BLaER1 (cell line): ENCODE data around the gene IGSF9B.
A peak's percentile ranks its signal among the peaks of the same experiment; 100 is the strongest.

ENCODE experiments used
- H3K27ac ChIP-seq: shearing (Covaris generic); formaldehyde crosslinking; 2 replicates; pipeline ENCODE4 v1.8.1; 2022
- H3K27me3 ChIP-seq: shearing (Covaris generic); formaldehyde crosslinking; 2 replicates; pipeline ENCODE4 v1.8.1; 2022
- H3K36me3 ChIP-seq: shearing (Covaris generic); formaldehyde crosslinking; 2 replicates; pipeline ENCODE4 v1.8.1; 2022
- H3K4me1 ChIP-seq: shearing (Covaris generic); formaldehyde crosslinking; 2 replicates; pipeline ENCODE4 v1.8.1; 2022
- H3K4me2 ChIP-seq: shearing (Covaris generic); formaldehyde crosslinking; 2 replicates; pipeline ENCODE4 v1.8.1; 2022
- H3K4me3 ChIP-seq: shearing (Covaris generic); formaldehyde crosslinking; 2 replicates; pipeline ENCODE4 v1.8.1; 2022
- H3K9ac ChIP-seq: shearing (Covaris generic); formaldehyde crosslinking; 2 replicates; pipeline ENCODE4 v1.8.1; 2022
- H3K9me3 ChIP-seq: shearing (Covaris generic); formaldehyde crosslinking; 2 replicates; pipeline ENCODE4 v1.8.1; 2022
- H4K20me1 ChIP-seq: shearing (Covaris generic); formaldehyde crosslinking; 2 replicates; pipeline ENCODE4 v1.8.1; 2022
- Cebpa-rat ChIP-seq: shearing (Covaris generic); IDR thresholded peaks from 2 replicates; pipeline ENCODE4 v1.8.1; 2022

The IGSF9B gene

DNA sequence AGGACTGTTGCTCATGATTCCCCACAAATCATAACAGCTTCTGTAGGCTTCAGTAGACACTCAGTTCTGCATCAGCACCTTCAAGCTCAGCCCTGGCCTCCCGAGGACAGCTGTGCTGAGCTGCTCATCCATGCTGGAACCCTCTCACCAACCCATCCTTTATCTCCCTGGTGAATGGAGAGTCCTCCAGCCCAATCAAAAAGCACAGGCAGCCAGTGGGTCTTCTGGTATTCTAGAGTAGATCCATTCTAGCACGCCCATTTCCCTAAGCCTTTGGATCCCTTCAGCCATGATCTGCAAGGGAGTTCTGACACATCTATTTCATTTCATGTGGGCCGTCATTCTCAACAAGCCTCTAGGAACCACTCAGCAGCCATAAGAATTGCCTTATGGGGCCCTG is 66.9 kb downstream of the IGSF9B start:
- peaks cover 16% of the 10 kb centered on the region for H3K9me3 ChIP-seq
- no peak for TF ChIP-seq Cebpa-rat
- no peak overlapping the region for H3K4me3 ChIP-seq
- no peaks in the 10 kb centered on the region for H3K36me3 ChIP-seq
- H3K4me2 ChIP-seq, result peak overlapping the region; percentile 68
- no peak overlapping the region for H3K9ac ChIP-seq
- H4K20me1 ChIP-seq, result no peaks in the 10 kb centered on the region
- peak overlapping the region; percentile 38 for H3K27ac ChIP-seq
- peaks cover 78% of the 10 kb centered on the region for H3K4me1 ChIP-seq
- no peaks in the 10 kb centered on the region for H3K27me3 ChIP-seq

DNA sequence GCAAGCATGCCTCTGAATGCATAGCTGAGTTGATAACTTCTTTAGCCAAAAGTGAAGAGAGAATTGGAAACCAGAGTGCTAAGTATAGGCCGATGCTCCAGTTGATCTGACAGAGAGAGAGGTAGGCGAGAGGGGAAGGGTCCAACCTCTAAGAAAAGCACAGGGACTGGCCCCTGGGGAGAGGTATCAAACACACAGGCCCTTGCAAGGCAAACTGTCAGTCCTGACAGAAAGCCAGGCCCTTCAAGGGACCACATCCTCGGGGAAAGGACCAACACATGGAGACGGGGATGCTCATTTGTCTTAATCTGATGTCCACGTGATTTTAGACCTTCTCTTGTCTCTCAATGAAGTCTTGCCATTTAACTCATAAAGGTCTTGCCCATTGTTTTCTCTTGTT is 67.6 kb downstream of the IGSF9B start:
- Histone ChIP-seq H4K20me1 (no peaks in the 10 kb centered on the region), H3K4me3 (no peak overlapping the region), H3K9me3 (peaks cover 23% of the 10 kb centered on the region), H3K36me3 (no peaks in the 10 kb centered on the region), H3K4me2 (peak overlapping the region; percentile 68), H3K27me3 (no peaks in the 10 kb centered on the region), H3K9ac (no peak overlapping the region), H3K27ac (peak overlapping the region; percentile 38), H3K4me1 (peaks cover 71% of the 10 kb centered on the region)
- no peak for TF ChIP-seq Cebpa-rat

GRCh38 chr11:133887692-133888332 is 69.0 kb downstream of the IGSF9B start:
- H3K27me3 ChIP-seq, result no peaks in the 10 kb centered on the region
- no peak for TF ChIP-seq Cebpa-rat
- peak overlapping the region; percentile 68 for H3K4me2 ChIP-seq
- H3K9ac ChIP-seq, result 0 out of 2 replicates have a peak overlapping the region, but pooled peaks have one; percentile 18
- H3K4me1 ChIP-seq, result peaks cover 57% of the 10 kb centered on the region
- peak overlapping the region; percentile 15; the same call in 1 of the 2 replicates for H3K27ac ChIP-seq
- H4K20me1 ChIP-seq, result no peaks in the 10 kb centered on the region
- no peak overlapping the region for H3K4me3 ChIP-seq
- no peaks in the 10 kb centered on the region for H3K36me3 ChIP-seq
- peaks cover 34% of the 10 kb centered on the region for H3K9me3 ChIP-seq

DNA sequence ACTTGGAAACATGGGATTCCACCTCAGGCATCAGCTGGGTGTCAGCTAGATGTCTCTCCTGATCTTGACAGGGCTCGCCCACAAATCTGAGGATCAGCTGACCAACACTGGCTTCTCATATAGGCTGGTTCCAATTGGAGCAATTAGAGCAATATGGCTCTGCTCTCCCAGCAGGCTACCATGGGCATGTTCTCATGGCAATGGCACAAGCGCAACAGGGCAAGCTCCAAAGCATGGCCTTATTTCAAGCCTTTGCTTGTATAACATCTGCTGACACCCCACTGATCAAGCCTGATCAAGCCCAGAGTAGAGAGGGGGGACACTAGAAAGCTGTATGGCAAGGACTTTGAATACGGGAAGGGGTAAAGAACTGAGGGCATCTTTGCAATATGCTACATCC is 70.7 kb downstream of the IGSF9B start:
- Histone ChIP-seq H3K27ac (no peak overlapping the region), H3K9ac (no peak overlapping the region), H4K20me1 (no peaks in the 10 kb centered on the region), H3K4me2 (no peak overlapping the region), H3K4me1 (peaks cover 39% of the 10 kb centered on the region), H3K27me3 (no peaks in the 10 kb centered on the region), H3K36me3 (no peaks in the 10 kb centered on the region), H3K4me3 (no peak overlapping the region), H3K9me3 (peaks cover 34% of the 10 kb centered on the region)
- no peak for TF ChIP-seq Cebpa-rat

DNA sequence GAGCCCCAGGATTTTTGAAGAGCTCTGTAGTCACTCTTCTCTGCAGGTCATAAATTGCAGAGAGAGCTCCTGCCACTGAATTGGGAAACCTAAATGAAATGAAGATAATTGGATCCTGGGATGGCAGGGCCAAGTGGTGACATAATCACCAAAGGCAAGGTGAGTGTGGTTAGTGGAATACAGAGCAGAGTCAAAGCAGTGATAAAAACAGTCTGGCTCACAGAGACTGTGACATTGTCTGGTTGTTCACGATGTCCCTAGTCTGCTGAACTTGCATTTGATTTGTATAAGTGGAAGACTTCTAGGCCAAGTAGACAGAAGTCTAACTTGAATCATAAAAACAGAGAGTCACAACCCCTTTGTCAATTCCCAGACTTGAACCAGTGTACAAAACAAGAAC is 84.6 kb downstream of the IGSF9B start:
- Histone ChIP-seq H3K27me3 (no peaks in the 10 kb centered on the region), H4K20me1 (no peaks in the 10 kb centered on the region), H3K4me1 (no peaks in the 10 kb centered on the region), H3K9me3 (no peaks in the 10 kb centered on the region), H3K9ac (no peak overlapping the region), H3K27ac (no peak overlapping the region), H3K4me3 (no peak overlapping the region), H3K4me2 (no peak overlapping the region), H3K36me3 (no peaks in the 10 kb centered on the region)
- no peak for TF ChIP-seq Cebpa-rat

DNA sequence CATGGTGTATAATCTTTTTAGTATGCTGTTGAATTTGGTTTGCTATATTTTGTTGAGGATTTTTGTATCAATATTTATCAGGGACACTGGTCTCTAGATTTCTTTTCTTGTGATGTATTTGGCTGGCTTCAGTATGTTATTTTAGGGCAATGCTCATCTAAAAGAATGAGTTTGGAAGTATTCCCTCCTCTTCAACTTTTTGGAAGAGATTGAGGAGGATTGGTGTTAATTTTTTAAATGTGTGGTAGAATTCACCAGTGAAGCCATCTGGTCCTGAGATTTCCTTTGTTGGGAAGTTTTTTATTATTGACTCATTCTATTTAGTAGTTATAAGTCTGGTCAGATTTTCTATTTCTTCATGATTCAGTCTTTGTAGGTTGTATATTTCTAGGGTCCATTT is 89.3 kb downstream of the IGSF9B start:
- TF ChIP-seq Cebpa-rat, result no peak

DNA sequence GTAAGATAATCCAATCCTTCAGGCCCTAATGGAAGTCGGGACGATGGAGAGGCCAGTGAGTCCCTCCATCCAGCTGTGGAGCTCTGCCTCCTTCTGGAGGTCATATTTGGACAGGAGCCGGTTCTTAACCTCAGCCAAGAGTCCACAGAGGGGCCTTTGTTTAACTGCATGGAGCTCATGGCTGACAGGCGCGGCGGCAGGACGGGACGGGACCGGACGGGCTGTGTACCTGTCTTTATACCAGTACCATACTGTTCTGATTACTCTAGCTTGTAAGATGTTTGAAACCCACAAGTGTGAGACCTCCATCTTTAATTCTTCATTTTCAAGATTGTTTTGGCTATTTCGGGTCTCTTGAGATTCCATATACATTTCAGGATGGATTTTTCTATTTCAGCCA is 91.3 kb downstream of the IGSF9B start:
- H3K27ac ChIP-seq, result no peak overlapping the region
- peaks cover 11% of the 10 kb centered on the region for H3K4me1 ChIP-seq
- H3K36me3 ChIP-seq, result 0 out of 2 replicates have a peak, but pooled peaks cover 6% of the 10 kb centered on the region
- H4K20me1 ChIP-seq, result no peaks in the 10 kb centered on the region
- H3K4me3 ChIP-seq, result no peak overlapping the region
- H3K9me3 ChIP-seq, result peaks cover 13% of the 10 kb centered on the region
- no peak overlapping the region for H3K4me2 ChIP-seq
- no peak overlapping the region for H3K9ac ChIP-seq
- H3K27me3 ChIP-seq, result no peaks in the 10 kb centered on the region
- TF ChIP-seq Cebpa-rat, result no peak

More for the DNA sequence above, 89.3 kb downstream of the IGSF9B start:
- no peak overlapping the region for H3K27ac ChIP-seq
- H3K9me3 ChIP-seq, result peaks cover 13% of the 10 kb centered on the region
- H3K9ac ChIP-seq, result no peak overlapping the region
- peaks cover 7% of the 10 kb centered on the region for H3K4me1 ChIP-seq
- H3K4me3 ChIP-seq, result no peak overlapping the region
- H3K4me2 ChIP-seq, result no peak overlapping the region
- H3K36me3 ChIP-seq, result 0 out of 2 replicates have a peak, but pooled peaks cover 6% of the 10 kb centered on the region
- no peaks in the 10 kb centered on the region for H4K20me1 ChIP-seq
- no peaks in the 10 kb centered on the region for H3K27me3 ChIP-seq

GRCh38 chr11:133864756-133865155 is 92.0 kb downstream of the IGSF9B start:
- Histone ChIP-seq H3K36me3 (0 out of 2 replicates have a peak, but pooled peaks cover 6% of the 10 kb centered on the region), H3K4me1 (peaks cover 15% of the 10 kb centered on the region), H4K20me1 (no peaks in the 10 kb centered on the region), H3K27ac (no peak overlapping the region), H3K9me3 (peaks cover 13% of the 10 kb centered on the region), H3K9ac (no peak overlapping the region), H3K4me2 (no peak overlapping the region), H3K4me3 (no peak overlapping the region), H3K27me3 (no peaks in the 10 kb centered on the region)
- TF ChIP-seq Cebpa-rat, result no peak

DNA sequence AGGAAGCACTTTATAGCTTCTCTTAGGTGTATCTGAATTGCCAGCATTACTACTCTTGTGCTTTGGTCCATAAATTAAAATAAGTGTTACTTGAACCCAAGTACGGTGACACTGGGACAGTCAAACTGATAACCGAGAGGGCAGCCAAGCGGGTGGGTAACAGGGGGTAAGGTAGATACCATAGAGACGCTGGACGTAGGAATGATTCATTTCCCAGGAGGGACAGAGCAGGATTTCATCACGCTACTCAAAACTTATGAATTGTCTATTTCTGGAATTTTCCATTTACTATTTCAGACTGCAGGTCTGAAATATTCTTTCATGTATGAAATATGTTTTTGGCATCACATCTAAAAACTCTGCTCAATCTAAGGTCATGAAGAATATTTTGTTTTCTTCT is 96.6 kb downstream of the IGSF9B start:
- Histone ChIP-seq H3K9ac (no peak overlapping the region), H4K20me1 (no peaks in the 10 kb centered on the region), H3K27me3 (no peaks in the 10 kb centered on the region), H3K4me1 (peaks cover 15% of the 10 kb centered on the region), H3K36me3 (0 out of 2 replicates have a peak, but pooled peaks cover 6% of the 10 kb centered on the region), H3K4me3 (no peak overlapping the region), H3K9me3 (peaks cover 13% of the 10 kb centered on the region), H3K4me2 (no peak overlapping the region), H3K27ac (no peak overlapping the region)
- TF ChIP-seq Cebpa-rat, result no peak
